IMR-90 (cell line): ENCODE measurements around the gene LGALS16. TPM values are rescaled to one million over a fixed set of nuclear protein-coding genes. Genes with fewer than 3 reads are reported as not detected.

Source experiments
- ATAC-seq: fragments of 200-7000 bp; cut with Tn5 transposase; 2 replicates; pipeline ENCODE4 v1.9.1; 2020; ENCODE audit warnings: low read depth, mild to moderate bottlenecking, moderate library complexity
- BruUV-seq: library from RNA; stranded (reverse); fragments of 400-500 nt; replicated peaks from 2 replicates; lab custom pipeline; 2021; lab: Mats Ljungman, UMichigan
- CTCF ChIA-PET: fragments of 300-600 bp; formaldehyde crosslinking; extraction: SDS; loops from one replicate; lab custom pipeline; 2021; ENCODE audit warnings: antibody characterized with exemption; lab: Yijun Ruan, JAX
- POLR2A ChIA-PET: fragments of 300-600 bp; sonication (Branson Sonifier 250); formaldehyde crosslinking; loops from one replicate; lab custom pipeline; 2022; ENCODE audit warnings: antibody characterized with exemption; ENCODE audit not compliant: unreplicated experiment; lab: Charles Lee
- DNase-seq: peaks from one replicate; pipeline ENCODE4 v3.0.0; 2013
- H2AFZ ChIP-seq: replicated peaks from 2 replicates; pipeline ENCODE3; 2013; ENCODE audit warnings: low read length, mild to moderate bottlenecking; ENCODE audit not compliant: poor library complexity
- H2AK5ac ChIP-seq: 2 replicates; pipeline ENCODE4 v1.6.1; 2013; ENCODE audit warnings: low read depth, low read length, inconsistent platforms
- H2AK9ac ChIP-seq: replicated peaks from 2 replicates; pipeline ENCODE3; 2013; ENCODE audit warnings: mild to moderate bottlenecking, low read depth, low read length, moderate library complexity; ENCODE audit not compliant: poor library complexity
- H2BK120ac ChIP-seq: 2 replicates; pipeline ENCODE4 v1.6.1; 2013; ENCODE audit warnings: low read depth, low read length, inconsistent platforms
- H2BK15ac ChIP-seq: 3 replicates; pipeline ENCODE4 v1.6.1; 2013; ENCODE audit warnings: low read depth, low read length, inconsistent platforms
- H2BK20ac ChIP-seq: 2 replicates; pipeline ENCODE4 v1.6.1; 2013; ENCODE audit warnings: low read depth, mild to moderate bottlenecking, inconsistent platforms, low read length, moderate library complexity
- H2BK5ac ChIP-seq: 2 replicates; pipeline ENCODE4 v1.6.1; 2013; ENCODE audit warnings: mild to moderate bottlenecking, low read depth, low read length, inconsistent platforms; ENCODE audit not compliant: poor library complexity, severe bottlenecking
- H3K14ac ChIP-seq: replicated peaks from 2 replicates; pipeline ENCODE4 v1.6.1; 2013; ENCODE audit warnings: low read depth, low read length, inconsistent platforms
- H3K18ac ChIP-seq: 2 replicates; pipeline ENCODE4 v1.6.1; 2013; ENCODE audit warnings: low read depth, low read length, control low read depth
- H3K23ac ChIP-seq: 2 replicates; pipeline ENCODE4 v1.6.1; 2013; ENCODE audit warnings: low read depth, low read length, inconsistent platforms
- H3K27ac ChIP-seq: 2 replicates; pipeline ENCODE4 v1.5.1; 2013; ENCODE audit warnings: mild to moderate bottlenecking, control low read depth, low read length; ENCODE audit not compliant: insufficient read depth
- H3K27me3 ChIP-seq: 2 replicates; pipeline ENCODE4 v1.6.1; 2013; ENCODE audit warnings: low read length; ENCODE audit not compliant: control insufficient read depth, insufficient read depth
- H3K36me3 ChIP-seq: 2 replicates; pipeline ENCODE4 v1.6.1; 2013; ENCODE audit warnings: low read length, mixed read lengths; ENCODE audit not compliant: control insufficient read depth, insufficient read depth
- H3K4ac ChIP-seq: 2 replicates; pipeline ENCODE4 v1.6.1; 2013; ENCODE audit warnings: low read depth, low read length, inconsistent platforms
- H3K4me1 ChIP-seq: 2 replicates; pipeline ENCODE4 v1.6.1; 2013; ENCODE audit warnings: low read length, mixed read lengths; ENCODE audit not compliant: control insufficient read depth, insufficient read depth
- H3K4me2 ChIP-seq: 2 replicates; pipeline ENCODE4 v1.6.1; 2013; ENCODE audit warnings: low read depth, mild to moderate bottlenecking, control low read depth, low read length, moderate library complexity
- H3K4me3 ChIP-seq: 2 replicates; pipeline ENCODE4 v1.5.1; 2013; ENCODE audit warnings: low read depth, mild to moderate bottlenecking, control low read depth, low read length, moderate library complexity; ENCODE audit not compliant: insufficient read depth
- H3K56ac ChIP-seq: 2 replicates; pipeline ENCODE4 v1.6.1; 2013; ENCODE audit warnings: low read length, inconsistent platforms; ENCODE audit not compliant: insufficient read depth; ENCODE audit errors: extremely low read depth
- H3K79me1 ChIP-seq, 2 experiments: 2 replicates each; pipeline ENCODE4 v1.6.1; 2013; ENCODE audit warnings: low read length in 2 of 2, inconsistent platforms in 1 of 2, low read depth in 1 of 2
- H3K9ac ChIP-seq: 2 replicates; pipeline ENCODE4 v1.6.1; 2013; ENCODE audit warnings: low read depth, low read length, control low read depth
- H3K9me1 ChIP-seq: 2 replicates; pipeline ENCODE4 v1.6.1; 2013; ENCODE audit warnings: low read length, inconsistent platforms; ENCODE audit not compliant: insufficient read depth
- H3K9me3 ChIP-seq: 2 replicates; pipeline ENCODE4 v1.6.1; 2013; ENCODE audit warnings: low read length; ENCODE audit not compliant: control insufficient read depth, insufficient read depth
- H4K20me1 ChIP-seq: 2 replicates; pipeline ENCODE4 v1.6.1; 2013; ENCODE audit warnings: low read length, inconsistent platforms; ENCODE audit not compliant: insufficient read depth
- H4K5ac ChIP-seq: 2 replicates; pipeline ENCODE4 v1.6.1; 2013; ENCODE audit warnings: mild to moderate bottlenecking, low read depth, low read length, control low read depth
- H4K8ac ChIP-seq, 2 experiments: 2 replicates each; pipeline ENCODE4 v1.6.1; 2013; ENCODE audit warnings: low read depth in 2 of 2, low read length in 2 of 2, control low read depth in 1 of 2, inconsistent platforms in 1 of 2
- H4K91ac ChIP-seq: 2 replicates; pipeline ENCODE4 v1.6.1; 2013; ENCODE audit warnings: low read depth, low read length, inconsistent platforms; ENCODE audit not compliant: insufficient read depth
- ELK1 ChIP-seq: fragments of 150-350 bp; IDR thresholded peaks from 2 replicates; pipeline ENCODE4 v1.6.1; 2016; ENCODE audit warnings: low read depth, mild to moderate bottlenecking, low read length, moderate library complexity, borderline replicate concordance
- POLR2A ChIP-seq: IDR thresholded peaks from 2 replicates; pipeline ENCODE4 v1.6.1; 2012; ENCODE audit warnings: mild to moderate bottlenecking, low read depth, low read length
- WGBS, 2 experiments: methylation state at CpG; one replicate each; pipeline versions ENCODE4 v1.1.5 to v1.1.7; 2013; ENCODE audit warnings: missing lambda C conversion rate in 2 of 2; ENCODE audit not compliant: insufficient read length in 1 of 2; ENCODE audit errors: extremely low coverage in 2 of 2; 5-methylcytosine and 5-hydroxymethylcytosine counted together
- dilution Hi-C: fragments of 300-500 bp; cut with HindIII; formaldehyde crosslinking; loops from one replicate; pipeline ENCODE4 v1.14.3; 2018; ENCODE audit warnings: low sequenced_read_pairs; ENCODE audit not compliant: unreplicated experiment
- in situ Hi-C: fragments of 300-500 bp; cut with MboI; formaldehyde crosslinking; loops from 3 replicates; pipeline ENCODE4 v1.14.3; 2019; ENCODE audit warnings: low sequenced_read_pairs, inconsistent platforms, mixed read lengths
- intact Hi-C: fragments of 100-400 bp; cut with micrococcal nuclease; formaldehyde crosslinking; loops from 2 replicates; pipeline ENCODE4 v1.10.0; 2022
- polyA plus RNA-seq, 3 experiments: library from polyadenylated mRNA; depleted of rRNA; stranded (reverse); fragments of >200 nt; gene quantifications; 2 replicates each; pipeline ENCODE4 v1.2.3, GENCODE V29; 2012; ENCODE audit warnings: low replicate concordance in 1 of 3
- total RNA-seq: library from RNA; depleted of rRNA; stranded (reverse); fragments of >200 nt; gene quantifications from 2 replicates; pipeline ENCODE4 v1.2.3, GENCODE V29; 2012

The LGALS16 gene
- total and polyA plus RNA-seq, 2 of the 4 experiments (the other 2 are of a cell fraction): not detected

GRCh38 chr19:39692822-39693221 lies 37.1 kb downstream of the LGALS16 start:
- H4K20me1 ChIP-seq: no peaks in the 10 kb centered on the region
- H4K5ac ChIP-seq: no peak overlapping the region
- no peak overlapping the region for H4K91ac ChIP-seq
- no peak overlapping the region for H2BK120ac ChIP-seq
- ChIA-PET CTCF (no interaction called here), POLR2A (no interaction called here)
- no peak overlapping the region for H2AFZ ChIP-seq
- no peak overlapping the region for H2BK5ac ChIP-seq
- H3K18ac ChIP-seq: no peak overlapping the region
- no peaks in the 10 kb centered on the region for H3K27me3 ChIP-seq
- H3K23ac ChIP-seq: no peak overlapping the region
- H4K8ac ChIP-seq: no peak overlapping the region
- no peaks in the 10 kb centered on the region for H3K9me3 ChIP-seq
- in situ Hi-C loops: no loop called here
- no peak overlapping the region for H3K4ac ChIP-seq
- WGBS, 2 experiments: 80% methylated on average over 1 of the region's 1 CpG; no CpG with 5 or more reads in 1 of the 2 experiments
- DNase-seq (no peak), ATAC-seq (no peak)
- no peak overlapping the region for H3K9ac ChIP-seq
- dilution Hi-C loops: no loop called here
- H3K4me2 ChIP-seq: no peak overlapping the region
- H3K79me1 ChIP-seq: no peaks in the 10 kb centered on the region
- BruUV-seq: no TSS peak
- intact Hi-C loops: no loop called here
- H2BK20ac ChIP-seq: no peak overlapping the region
- no peak overlapping the region for H3K27ac ChIP-seq
- no peak overlapping the region for H2AK9ac ChIP-seq
- no peak overlapping the region for H2AK5ac ChIP-seq
- no peaks in the 10 kb centered on the region for H3K4me1 ChIP-seq
- no peak overlapping the region for H3K14ac ChIP-seq
- H3K56ac ChIP-seq: no peak overlapping the region
- no peak overlapping the region for H2BK15ac ChIP-seq
- no peak overlapping the region for H3K4me3 ChIP-seq
- no peaks in the 10 kb centered on the region for H3K36me3 ChIP-seq
- no peak for TF ChIP-seq ELK1
- no peak for TF ChIP-seq POLR2A
- H3K9me1 ChIP-seq: no peaks in the 10 kb centered on the region
